GM12878 (cell line): ENCODE results near the gene SRF. TPM values are rescaled to one million over a fixed set of nuclear protein-coding genes. Genes with fewer than 3 reads are reported as not detected.

Source experiments
- ATAC-seq: fragments of 200-7000 bp; cut with Tn5 transposase; 3 replicates; pipeline ENCODE4 v1.9.1; 2020; ENCODE audit warnings: mild to moderate bottlenecking, moderate library complexity
- BruUV-seq: library from RNA; stranded (reverse); fragments of 400-500 nt; replicated peaks from 2 replicates; lab custom pipeline; 2021; lab: Mats Ljungman, UMichigan
- CTCF ChIA-PET: fragments of 300-600 bp; sonication (Branson Sonifier 250); formaldehyde crosslinking; extraction: SDS; loops from one replicate; lab custom pipeline; 2021; ENCODE audit warnings: inconsistent platforms; lab: Yijun Ruan, JAX
- POLR2A ChIA-PET: fragments of 350-600 bp; formaldehyde crosslinking; extraction: SDS; loops from one replicate; lab custom pipeline; 2021; ENCODE audit warnings: inconsistent platforms; lab: Charles Lee
- RAD21 ChIA-PET: fragments of 300-600 bp; sonication (Branson Sonifier 250); formaldehyde crosslinking; loops from one replicate; lab custom pipeline; 2023; ENCODE audit warnings: antibody characterized with exemption; ENCODE audit not compliant: unreplicated experiment; lab: Charles Lee
- SMC1A ChIA-PET: fragments of 300-600 bp; sonication (Branson Sonifier 250); formaldehyde crosslinking; loops from one replicate; lab custom pipeline; 2023; ENCODE audit not compliant: unreplicated experiment, uncharacterized antibody; lab: Charles Lee
- DNase-seq: peaks from one replicate; pipeline ENCODE4 v3.0.0-alpha.2; 2011; ENCODE audit warnings: low read depth, low spot score
- FAIRE-seq: peaks from 3 replicates; lab custom pipeline; 2011; peaks lifted over from hg19 to GRCh38; lab: Jason Lieb, UNC
- H2AFZ ChIP-seq: 2 replicates; pipeline ENCODE4 v1.6.0; 2011; ENCODE audit warnings: low read depth, low read length, control low read depth; ENCODE audit not compliant: control insufficient read depth
- H3K27ac ChIP-seq: 2 replicates; pipeline ENCODE4 v1.5.1; 2011; ENCODE audit warnings: control low read depth; ENCODE audit not compliant: control insufficient read depth, insufficient read depth
- H3K27me3 ChIP-seq, 2 experiments: replicated peaks in 1 of 2; 2 replicates each; pipeline versions ENCODE4 v1.6.0 to v1.6.1; 2011; ENCODE audit warnings: low read length in 1 of 2; ENCODE audit not compliant: control insufficient read depth in 2 of 2, insufficient read depth in 2 of 2
- H3K36me3 ChIP-seq, 2 experiments: 2 replicates each; pipeline ENCODE4 v1.5.1; 2011; ENCODE audit warnings: low read length in 1 of 2; ENCODE audit not compliant: control insufficient read depth in 2 of 2, insufficient read depth in 2 of 2
- H3K4me1 ChIP-seq: 2 replicates; pipeline ENCODE4 v1.6.1; 2011; ENCODE audit warnings: mild to moderate bottlenecking, low read length, moderate library complexity, mixed read lengths; ENCODE audit not compliant: control insufficient read depth, insufficient read depth
- H3K4me2 ChIP-seq: 2 replicates; pipeline ENCODE4 v1.6.0; 2011; ENCODE audit warnings: control low read depth; ENCODE audit not compliant: control insufficient read depth, insufficient read depth
- H3K4me3 ChIP-seq: fragments of 200-600 bp; sonication (generic); 2 replicates; pipeline ENCODE4 v1.5.1; 2016
- H3K79me2 ChIP-seq: 2 replicates; pipeline ENCODE4 v1.6.0; 2011; ENCODE audit warnings: low read length; ENCODE audit not compliant: control insufficient read depth, insufficient read depth
- H3K9ac ChIP-seq: 2 replicates; pipeline ENCODE4 v1.8.0; 2011; ENCODE audit warnings: low read length, control low read depth, mixed read lengths; ENCODE audit not compliant: control insufficient read depth, insufficient read depth
- H3K9me3 ChIP-seq: replicated peaks from 3 replicates; pipeline ENCODE4 v1.5.1; 2011; ENCODE audit warnings: mild to moderate bottlenecking, low read length; ENCODE audit not compliant: control insufficient read depth, insufficient read depth
- H4K20me1 ChIP-seq: 2 replicates; pipeline ENCODE4 v1.6.0; 2011; ENCODE audit not compliant: control insufficient read depth, insufficient read depth
- BRCA1 ChIP-seq: IDR thresholded peaks from 2 replicates; pipeline ENCODE4 v1.6.1; 2011; ENCODE audit warnings: low read depth, low read length, improper control_type of control experiment
- IKZF1 ChIP-seq: fragments of 450-650 bp; conservative IDR thresholded peaks from 2 replicates; pipeline ENCODE4 v1.6.1; 2017; ENCODE audit warnings: antibody characterized with exemption, mild to moderate bottlenecking
- IRF4 ChIP-seq: IDR thresholded peaks from 2 replicates; pipeline ENCODE4 v1.6.1; 2011; ENCODE audit warnings: low read depth, low read length
- RBBP5 ChIP-seq: fragments of 200-600 bp; sonication (generic); conservative IDR thresholded peaks from 2 replicates; pipeline ENCODE4 v1.6.1; 2016
- SMC3 ChIP-seq: IDR thresholded peaks from 2 replicates; pipeline ENCODE4 v1.6.1; 2011; ENCODE audit warnings: low read length, improper control_type of control experiment, borderline replicate concordance
- SRF ChIP-seq, 2 experiments: IDR thresholded peaks; 2 replicates each; pipeline ENCODE4 v1.6.1; 2011; ENCODE audit warnings: low read depth in 2 of 2, low read length in 2 of 2, mild to moderate bottlenecking in 1 of 2, moderate library complexity in 1 of 2
- TBL1XR1 ChIP-seq: IDR thresholded peaks from 2 replicates; pipeline ENCODE4 v1.6.1; 2012; ENCODE audit warnings: low read depth, low read length, improper control_type of control experiment
- WGBS: methylation state at CpG from one replicate; pipeline ENCODE4 v1.1.6; 2016; ENCODE audit warnings: low lambda C conversion rate; ENCODE audit not compliant: insufficient replicate concordance, insufficient coverage; ENCODE audit errors: missing lambda C conversion rate; 5-methylcytosine and 5-hydroxymethylcytosine counted together
- in situ Hi-C: fragments of 300-500 bp; cut with MboI; formaldehyde crosslinking; loops from 9 replicates; pipeline ENCODE4 v1.14.3; 2018; ENCODE audit warnings: mixed read lengths
- intact Hi-C: fragments of 100-400 bp; cut with micrococcal nuclease; formaldehyde crosslinking; loops from one replicate; pipeline ENCODE4 v1.14.2; 2022; ENCODE audit not compliant: unreplicated experiment
- polyA plus RNA-seq, 11 experiments: library from polyadenylated mRNA; depleted of rRNA in 4 of 11; unstranded in 6 of 11; stranded (reverse) in 5 of 11; fragments of >200 nt; fragmentation: Nextera tagmentation in 4 of 11; fragmentation: Illumina TruSeq in 1 of 11; extraction: Ambion mirVana in 4 of 11; extraction: Trizol in 1 of 11; gene quantifications; 1 replicate in 1 of 11; 2 replicates in 10 of 11; pipeline versions ENCODE4 v1.2.1 to v1.2.3, GENCODE V29; 2011 to 2016; ENCODE audit warnings: inconsistent platforms in 2 of 11, missing spikeins in 2 of 11, low read depth in 1 of 11
- total RNA-seq, 4 experiments: library from RNA; depleted of rRNA in 3 of 4; stranded (reverse); fragments of >200 nt in 3 of 4; fragmentation: Illumina TruSeq in 1 of 4; extraction: Trizol in 1 of 4; gene quantifications; 2 replicates each; pipeline versions ENCODE4 v1.2.1 to v1.2.3, GENCODE V29; 2013 to 2021
- TF ChIP-seq, protein P1 (sequence below): fragments of 450-650 bp; IDR thresholded peaks from 2 replicates; pipeline ENCODE4 v1.6.1; 2017; ENCODE audit warnings: mild to moderate bottlenecking, moderate library complexity
- TF ChIP-seq, protein P2 (sequence below): fragments of 450-650 bp; IDR thresholded peaks from 2 replicates; pipeline ENCODE4 v1.6.1; 2017; ENCODE audit warnings: low read depth, mild to moderate bottlenecking, moderate library complexity

The SRF gene
- total and polyA plus RNA-seq, 10 of the 15 experiments (the other 5 are each of a cell fraction or from before 2014, with no cell fraction given) = 2.3 to 56.3 (median 28.2) TPM

DNA sequence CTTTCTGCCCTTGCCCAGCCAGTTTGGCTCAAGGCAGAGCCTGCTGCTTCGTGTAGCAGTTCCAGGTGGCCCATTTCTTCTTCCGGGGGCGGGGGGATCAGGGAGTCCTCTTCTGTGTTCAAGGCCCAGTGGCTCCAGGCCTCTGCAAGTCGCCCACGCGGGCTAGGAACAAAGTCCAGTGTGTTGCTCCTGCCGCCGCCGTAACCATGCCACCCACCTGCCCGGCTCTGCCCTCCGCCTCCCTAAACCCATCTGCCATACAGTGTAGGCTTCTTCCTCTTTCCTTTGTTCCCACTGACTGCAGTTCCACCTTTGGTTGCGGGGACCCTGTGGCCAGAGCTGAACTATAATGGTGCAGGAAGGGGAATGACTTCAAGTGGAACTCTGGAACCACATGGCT, 43.9 kb upstream of the SRF start:
- DNase-seq (no peak), ATAC-seq (no peak)
- intact Hi-C loops = no loop called here
- H3K36me3 ChIP-seq = no peaks in the 10 kb centered on the region
- no peaks in the 10 kb centered on the region for H4K20me1 ChIP-seq
- H3K4me3 ChIP-seq = no peak overlapping the region
- H3K27me3 ChIP-seq = peaks cover 0 to 1% of the 10 kb centered on the region in 2 experiments; a peak in 1 of 4 replicates
- 14% methylated on average over 12 of the region's 12 CpGs for WGBS
- no TSS peak for BruUV-seq
- in situ Hi-C loops = no loop called here
- SMC1A ChIA-PET = interaction anchor here (0.6 to 1.2 kb wide), 2 partner anchors 11 to 24 kb away, joined by 3 read pairs; no protein-coding TSS in a partner anchor
- H3K4me2 ChIP-seq = no peak overlapping the region
- RAD21 ChIA-PET = interaction anchor here (0.6 to 1.5 kb wide), 3 partner anchors 16 to 184 kb away, joined by 3 to 4 read pairs (median 3); no protein-coding TSS in a partner anchor
- no peaks in the 10 kb centered on the region; the same call in 2 of the 3 replicates for H3K9me3 ChIP-seq
- POLR2A ChIA-PET = no interaction called here
- no peak overlapping the region for H3K27ac ChIP-seq
- no peak overlapping the region for H3K9ac ChIP-seq
- CTCF ChIA-PET = interaction anchor here (0.6 to 3.1 kb wide), 2 partner anchors 16 to 32 kb away, joined by 3 to 13 read pairs; no protein-coding TSS in a partner anchor
- TF ChIP-seq IKZF1 (0 out of 2 replicates have a peak, but pooled peaks have one; percentile 27), TBL1XR1 (no peak)
- TF ChIP-seq, all 136 proteins: peak for 1
- FAIRE-seq = no peak
- Histone ChIP-seq H3K4me1 (no peaks in the 10 kb centered on the region), H2AFZ (no peak overlapping the region), H3K79me2 (no peaks in the 10 kb centered on the region)

DNA sequence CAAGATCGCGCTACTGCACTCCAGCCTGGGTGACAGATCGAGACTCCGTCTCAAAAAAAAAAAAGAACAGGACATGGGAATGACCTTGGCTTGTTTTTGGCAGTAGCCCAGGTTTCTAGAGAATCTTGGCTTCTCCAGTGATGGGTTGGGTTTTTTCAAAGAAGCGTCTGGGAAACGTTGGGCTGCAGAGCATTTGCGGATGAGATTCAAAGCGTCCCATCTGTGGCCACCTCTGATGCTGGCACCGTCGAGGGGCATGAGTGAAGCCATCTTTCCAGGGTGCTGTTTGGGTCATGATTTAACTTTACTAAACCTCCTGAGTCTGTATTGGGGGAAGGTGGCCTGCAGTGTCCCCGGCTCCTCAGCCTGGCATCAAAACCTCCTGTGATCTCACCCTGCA, 43.2 kb upstream of the SRF start:
- intact Hi-C loops = no loop called here
- no peaks in the 10 kb centered on the region for H3K36me3 ChIP-seq
- peaks cover 0 to 1% of the 10 kb centered on the region in 2 experiments; a peak in 1 of 4 replicates for H3K27me3 ChIP-seq
- H3K4me1 ChIP-seq = no peaks in the 10 kb centered on the region
- SMC1A ChIA-PET = no interaction called here
- H3K9me3 ChIP-seq = no peaks in the 10 kb centered on the region; the same call in 2 of the 3 replicates
- H3K9ac ChIP-seq = no peak overlapping the region
- in situ Hi-C loops = no loop called here
- 65% methylated on average over 11 of the region's 11 CpGs for WGBS
- no peaks in the 10 kb centered on the region for H4K20me1 ChIP-seq
- TF ChIP-seq IRF4 (no peak), SMC3 (no peak), SRF (IDR thresholded peaks at IDR 0.05; ENCODE audit: low read depth in 2 of 2, low read length in 2 of 2) (no peak), RBBP5 (no peak), BRCA1 (no peak)
- TF ChIP-seq, protein P1, sequence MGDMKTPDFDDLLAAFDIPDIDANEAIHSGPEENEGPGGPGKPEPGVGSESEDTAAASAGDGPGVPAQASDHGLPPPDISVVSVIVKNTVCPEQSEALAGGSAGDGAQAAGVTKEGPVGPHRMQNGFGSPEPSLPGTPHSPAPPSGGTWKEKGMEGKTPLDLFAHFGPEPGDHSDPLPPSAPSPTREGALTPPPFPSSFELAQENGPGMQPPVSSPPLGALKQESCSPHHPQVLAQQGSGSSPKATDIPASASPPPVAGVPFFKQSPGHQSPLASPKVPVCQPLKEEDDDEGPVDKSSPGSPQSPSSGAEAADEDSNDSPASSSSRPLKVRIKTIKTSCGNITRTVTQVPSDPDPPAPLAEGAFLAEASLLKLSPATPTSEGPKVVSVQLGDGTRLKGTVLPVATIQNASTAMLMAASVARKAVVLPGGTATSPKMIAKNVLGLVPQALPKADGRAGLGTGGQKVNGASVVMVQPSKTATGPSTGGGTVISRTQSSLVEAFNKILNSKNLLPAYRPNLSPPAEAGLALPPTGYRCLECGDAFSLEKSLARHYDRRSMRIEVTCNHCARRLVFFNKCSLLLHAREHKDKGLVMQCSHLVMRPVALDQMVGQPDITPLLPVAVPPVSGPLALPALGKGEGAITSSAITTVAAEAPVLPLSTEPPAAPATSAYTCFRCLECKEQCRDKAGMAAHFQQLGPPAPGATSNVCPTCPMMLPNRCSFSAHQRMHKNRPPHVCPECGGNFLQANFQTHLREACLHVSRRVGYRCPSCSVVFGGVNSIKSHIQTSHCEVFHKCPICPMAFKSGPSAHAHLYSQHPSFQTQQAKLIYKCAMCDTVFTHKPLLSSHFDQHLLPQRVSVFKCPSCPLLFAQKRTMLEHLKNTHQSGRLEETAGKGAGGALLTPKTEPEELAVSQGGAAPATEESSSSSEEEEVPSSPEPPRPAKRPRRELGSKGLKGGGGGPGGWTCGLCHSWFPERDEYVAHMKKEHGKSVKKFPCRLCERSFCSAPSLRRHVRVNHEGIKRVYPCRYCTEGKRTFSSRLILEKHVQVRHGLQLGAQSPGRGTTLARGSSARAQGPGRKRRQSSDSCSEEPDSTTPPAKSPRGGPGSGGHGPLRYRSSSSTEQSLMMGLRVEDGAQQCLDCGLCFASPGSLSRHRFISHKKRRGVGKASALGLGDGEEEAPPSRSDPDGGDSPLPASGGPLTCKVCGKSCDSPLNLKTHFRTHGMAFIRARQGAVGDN = no peak
- TF ChIP-seq, protein P2, sequence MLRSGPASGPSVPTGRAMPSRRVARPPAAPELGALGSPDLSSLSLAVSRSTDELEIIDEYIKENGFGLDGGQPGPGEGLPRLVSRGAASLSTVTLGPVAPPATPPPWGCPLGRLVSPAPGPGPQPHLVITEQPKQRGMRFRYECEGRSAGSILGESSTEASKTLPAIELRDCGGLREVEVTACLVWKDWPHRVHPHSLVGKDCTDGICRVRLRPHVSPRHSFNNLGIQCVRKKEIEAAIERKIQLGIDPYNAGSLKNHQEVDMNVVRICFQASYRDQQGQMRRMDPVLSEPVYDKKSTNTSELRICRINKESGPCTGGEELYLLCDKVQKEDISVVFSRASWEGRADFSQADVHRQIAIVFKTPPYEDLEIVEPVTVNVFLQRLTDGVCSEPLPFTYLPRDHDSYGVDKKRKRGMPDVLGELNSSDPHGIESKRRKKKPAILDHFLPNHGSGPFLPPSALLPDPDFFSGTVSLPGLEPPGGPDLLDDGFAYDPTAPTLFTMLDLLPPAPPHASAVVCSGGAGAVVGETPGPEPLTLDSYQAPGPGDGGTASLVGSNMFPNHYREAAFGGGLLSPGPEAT = no peak
- POLR2A ChIA-PET = no interaction called here
- DNase-seq = no peak
- H3K27ac ChIP-seq = no peak overlapping the region
- H2AFZ ChIP-seq = no peak overlapping the region
- ATAC-seq = no peak
- H3K4me3 ChIP-seq = no peak overlapping the region
- RAD21 ChIA-PET = interaction anchor here (1.1 kb wide), 1 partner anchor 16 kb away, joined by 3 read pairs; no protein-coding TSS in a partner anchor
- FAIRE-seq = no peak
- CTCF ChIA-PET = interaction anchor here (0.6 to 3.1 kb wide), 3 partner anchors 16 to 227 kb away, joined by 3 to 13 read pairs (median 5); no protein-coding TSS in a partner anchor
- H3K79me2 ChIP-seq = no peaks in the 10 kb centered on the region
- no TSS peak for BruUV-seq
- no peak overlapping the region for H3K4me2 ChIP-seq
